ENCODE measurements around the gene SLC16A13.

DNA sequence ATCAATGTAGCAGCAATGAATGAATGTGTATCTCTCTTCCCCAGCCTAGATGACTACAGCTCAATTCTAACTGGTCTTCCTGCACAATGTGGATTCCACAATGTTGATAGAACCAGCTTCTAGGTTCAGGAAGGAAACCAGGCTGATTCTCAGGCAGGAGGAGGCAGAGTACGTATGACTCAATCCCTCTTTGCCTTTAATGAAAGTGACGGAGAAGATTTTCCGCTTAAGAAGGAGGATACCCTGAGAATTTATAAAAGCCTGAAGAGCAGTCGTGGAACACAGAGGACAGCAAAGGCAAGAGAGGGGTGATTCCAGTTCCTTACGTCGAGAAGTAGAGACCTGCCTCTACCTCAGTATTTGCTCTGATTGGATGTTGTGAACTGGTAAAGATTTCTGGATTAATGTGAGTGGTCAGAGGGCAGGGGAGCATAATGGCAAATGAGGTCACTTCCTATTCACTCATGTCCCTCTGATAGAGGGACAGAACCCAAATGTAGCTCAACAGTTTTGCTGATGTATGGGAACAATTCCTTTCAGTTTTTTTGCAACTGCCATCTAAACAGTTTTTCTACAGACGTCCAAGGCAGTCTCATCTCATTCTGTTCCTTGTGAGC is 23.1 kb downstream of the SLC16A13 start:
- TF ChIP-seq, protein P1, sequence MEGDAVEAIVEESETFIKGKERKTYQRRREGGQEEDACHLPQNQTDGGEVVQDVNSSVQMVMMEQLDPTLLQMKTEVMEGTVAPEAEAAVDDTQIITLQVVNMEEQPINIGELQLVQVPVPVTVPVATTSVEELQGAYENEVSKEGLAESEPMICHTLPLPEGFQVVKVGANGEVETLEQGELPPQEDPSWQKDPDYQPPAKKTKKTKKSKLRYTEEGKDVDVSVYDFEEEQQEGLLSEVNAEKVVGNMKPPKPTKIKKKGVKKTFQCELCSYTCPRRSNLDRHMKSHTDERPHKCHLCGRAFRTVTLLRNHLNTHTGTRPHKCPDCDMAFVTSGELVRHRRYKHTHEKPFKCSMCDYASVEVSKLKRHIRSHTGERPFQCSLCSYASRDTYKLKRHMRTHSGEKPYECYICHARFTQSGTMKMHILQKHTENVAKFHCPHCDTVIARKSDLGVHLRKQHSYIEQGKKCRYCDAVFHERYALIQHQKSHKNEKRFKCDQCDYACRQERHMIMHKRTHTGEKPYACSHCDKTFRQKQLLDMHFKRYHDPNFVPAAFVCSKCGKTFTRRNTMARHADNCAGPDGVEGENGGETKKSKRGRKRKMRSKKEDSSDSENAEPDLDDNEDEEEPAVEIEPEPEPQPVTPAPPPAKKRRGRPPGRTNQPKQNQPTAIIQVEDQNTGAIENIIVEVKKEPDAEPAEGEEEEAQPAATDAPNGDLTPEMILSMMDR (IDR thresholded peaks at IDR 0.05): no peak
- no peak for TF ChIP-seq POLR2A (IDR thresholded peaks at IDR 0.05)

All from thyroid gland (tissue), 4 donors.